Measurements from ENCODE around the gene B4GALNT4. TPM values are rescaled to one million over a fixed set of nuclear protein-coding genes. Genes with fewer than 3 reads are reported as not detected.
"Not testable (repeated sequence)": the region's sequence is repeated elsewhere in the genome, so short reads cannot be mapped to it uniquely, and the experiment has no call there.

Gene B4GALNT4
- polyA plus RNA-seq, 2 of the 4 experiments (the other 2 are of a cell fraction) = 5.3 to 27.5 TPM

DNA sequence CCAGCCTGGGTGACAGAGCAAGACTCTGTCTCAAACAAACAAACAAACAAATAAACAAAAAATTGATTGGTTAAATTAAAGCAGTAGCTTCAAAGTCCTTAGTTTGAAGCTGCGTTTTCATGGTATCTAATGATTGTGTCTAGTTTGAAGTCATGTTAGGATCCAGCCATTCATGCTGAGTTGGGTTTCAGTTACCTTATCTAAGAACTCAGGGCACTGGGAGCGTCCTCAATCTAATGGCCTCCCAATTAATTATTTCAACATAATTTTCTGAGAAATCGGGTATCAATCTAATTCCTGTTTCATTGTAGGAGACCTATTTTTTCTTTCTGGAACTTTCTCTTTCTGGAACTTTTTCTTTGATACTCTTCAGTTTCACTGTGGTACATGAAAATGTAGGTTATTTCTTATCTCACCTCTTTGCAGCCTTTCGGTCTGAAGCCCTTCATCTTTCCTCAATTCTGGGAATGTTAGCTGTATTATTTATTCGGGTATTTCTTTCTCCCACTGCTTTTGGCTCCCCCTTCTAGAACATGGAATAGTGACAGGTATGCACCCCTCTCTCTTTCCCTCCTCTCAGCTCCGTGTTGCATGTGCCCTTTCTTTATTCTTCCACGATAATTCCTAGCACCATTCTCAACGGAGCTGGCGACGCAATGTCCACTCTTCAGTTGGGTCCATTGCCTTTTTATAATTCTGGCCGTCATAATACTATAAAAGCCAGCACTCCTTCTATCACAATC lies 24.3 kb upstream of the B4GALNT4 start:
- CTCF ChIA-PET = interaction anchor here (0.7 to 1.6 kb wide), 9 partner anchors 8 to 452 kb away, joined by 3 to 6 read pairs (median 3); no protein-coding TSS in a partner anchor
- ATAC-seq (no peak), DNase-seq (ENCODE audit: low read depth in 1 of 2, low spot score in 1 of 2) (no peak), FAIRE-seq (no peak)
- H3K4me2 ChIP-seq = no peak overlapping the region
- WGBS (ENCODE audit: missing lambda C conversion rate) = 82% methylated on average over 11 of the region's 11 CpGs
- no peaks in the 10 kb centered on the region for H3K9me3 ChIP-seq
- no peak for TF ChIP-seq KDM1A (IDR thresholded peaks at IDR 0.05; ENCODE audit: low read depth)
- no peak for TF ChIP-seq NPAS2 (CRISPR knock-in tag; IDR thresholded peaks at IDR 0.05; ENCODE audit: borderline replicate concordance)
- no peak for TF ChIP-seq PHF8 (IDR thresholded peaks at IDR 0.05; ENCODE audit: borderline replicate concordance, low read depth)
- no peak for TF ChIP-seq POLR2A (IDR thresholded peaks at IDR 0.05; ENCODE audit: low read length)
- no peaks in the 10 kb centered on the region for H3K4me1 ChIP-seq
- no peak overlapping the region for H3K27ac ChIP-seq
- POLR2A ChIA-PET = interaction anchor here (0.8 to 1.4 kb wide), 2 partner anchors 11 kb away, joined by 4 to 6 read pairs; no protein-coding TSS in a partner anchor
- H3K4me3 ChIP-seq = no peak overlapping the region

DNA sequence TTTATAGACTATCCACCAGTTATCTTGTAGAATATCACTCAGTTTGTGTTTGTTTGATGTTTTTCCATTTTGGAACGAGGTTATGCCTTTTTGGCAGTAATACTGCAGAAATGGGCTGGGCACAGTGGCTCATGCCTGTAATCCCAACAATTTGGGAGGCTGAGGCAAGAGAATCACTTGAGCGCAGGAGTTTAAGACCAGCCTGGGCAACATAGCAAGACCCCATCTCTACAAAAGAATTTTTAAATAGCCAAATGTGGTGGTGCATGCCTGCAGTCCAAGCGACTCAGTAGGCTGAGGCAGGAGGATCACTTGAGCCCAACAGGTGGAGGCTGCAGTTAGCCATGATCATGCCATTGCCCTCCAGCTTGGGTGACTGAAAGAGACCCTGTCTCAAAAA lies 22.8 kb upstream of the B4GALNT4 start:
- ATAC-seq (no peak), DNase-seq (ENCODE audit: low read depth in 1 of 2, low spot score in 1 of 2) (no peak), FAIRE-seq (no peak)
- Histone ChIP-seq H3K4me1 (no peaks in the 10 kb centered on the region), H3K27ac (no peak overlapping the region), H3K9me3 (no peaks in the 10 kb centered on the region), H3K4me2 (no peak overlapping the region), H3K4me3 (no peak overlapping the region)
- TF ChIP-seq, protein P1, sequence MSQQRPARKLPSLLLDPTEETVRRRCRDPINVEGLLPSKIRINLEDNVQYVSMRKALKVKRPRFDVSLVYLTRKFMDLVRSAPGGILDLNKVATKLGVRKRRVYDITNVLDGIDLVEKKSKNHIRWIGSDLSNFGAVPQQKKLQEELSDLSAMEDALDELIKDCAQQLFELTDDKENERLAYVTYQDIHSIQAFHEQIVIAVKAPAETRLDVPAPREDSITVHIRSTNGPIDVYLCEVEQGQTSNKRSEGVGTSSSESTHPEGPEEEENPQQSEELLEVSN (IDR thresholded peaks at IDR 0.05; ENCODE audit: borderline replicate concordance, low read depth) = no peak
- no peak for TF ChIP-seq HOXB13 (CRISPR knock-in tag; IDR thresholded peaks at IDR 0.05; ENCODE audit: low read depth)
- TF ChIP-seq EHF (CRISPR knock-in tag; IDR thresholded peaks at IDR 0.05) = no peak
- TF ChIP-seq TP53 (CRISPR knock-in tag; IDR thresholded peaks at IDR 0.05) = no peak
- TF ChIP-seq FOSB (CRISPR knock-in tag; IDR thresholded peaks at IDR 0.05) = no peak
- no peak for TF ChIP-seq CHD2 (IDR thresholded peaks at IDR 0.05; ENCODE audit: low read length, partially characterized antibody)
- TF ChIP-seq, protein P2, sequence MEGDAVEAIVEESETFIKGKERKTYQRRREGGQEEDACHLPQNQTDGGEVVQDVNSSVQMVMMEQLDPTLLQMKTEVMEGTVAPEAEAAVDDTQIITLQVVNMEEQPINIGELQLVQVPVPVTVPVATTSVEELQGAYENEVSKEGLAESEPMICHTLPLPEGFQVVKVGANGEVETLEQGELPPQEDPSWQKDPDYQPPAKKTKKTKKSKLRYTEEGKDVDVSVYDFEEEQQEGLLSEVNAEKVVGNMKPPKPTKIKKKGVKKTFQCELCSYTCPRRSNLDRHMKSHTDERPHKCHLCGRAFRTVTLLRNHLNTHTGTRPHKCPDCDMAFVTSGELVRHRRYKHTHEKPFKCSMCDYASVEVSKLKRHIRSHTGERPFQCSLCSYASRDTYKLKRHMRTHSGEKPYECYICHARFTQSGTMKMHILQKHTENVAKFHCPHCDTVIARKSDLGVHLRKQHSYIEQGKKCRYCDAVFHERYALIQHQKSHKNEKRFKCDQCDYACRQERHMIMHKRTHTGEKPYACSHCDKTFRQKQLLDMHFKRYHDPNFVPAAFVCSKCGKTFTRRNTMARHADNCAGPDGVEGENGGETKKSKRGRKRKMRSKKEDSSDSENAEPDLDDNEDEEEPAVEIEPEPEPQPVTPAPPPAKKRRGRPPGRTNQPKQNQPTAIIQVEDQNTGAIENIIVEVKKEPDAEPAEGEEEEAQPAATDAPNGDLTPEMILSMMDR (IDR thresholded peaks at IDR 0.05) = no peak
- no peak for TF ChIP-seq RAD21 (conservative IDR thresholded peaks at IDR 0.05 in 1 of 2, IDR thresholded peaks at IDR 0.05 in 1 of 2)
- TF ChIP-seq CHD4 (IDR thresholded peaks at IDR 0.05; ENCODE audit: borderline replicate concordance) = no peak
- TF ChIP-seq POLR2AphosphoS2 (conservative IDR thresholded peaks at IDR 0.05; ENCODE audit: low read length) = no peak
- TF ChIP-seq, protein P3, sequence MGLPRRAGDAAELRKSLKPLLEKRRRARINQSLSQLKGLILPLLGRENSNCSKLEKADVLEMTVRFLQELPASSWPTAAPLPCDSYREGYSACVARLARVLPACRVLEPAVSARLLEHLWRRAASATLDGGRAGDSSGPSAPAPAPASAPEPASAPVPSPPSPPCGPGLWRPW (IDR thresholded peaks at IDR 0.05) = no peak
- no peak for TF ChIP-seq GATA3 (IDR thresholded peaks at IDR 0.05; ENCODE audit: borderline replicate concordance)
- TF ChIP-seq CBX2 (IDR thresholded peaks at IDR 0.05; ENCODE audit: borderline replicate concordance, low read depth) = no peak
- TF ChIP-seq CEBPB (IDR thresholded peaks at IDR 0.05) = no peak
- TF ChIP-seq RARB (CRISPR knock-in tag; IDR thresholded peaks at IDR 0.05) = no peak
- TF ChIP-seq RNF2 (IDR thresholded peaks at IDR 0.05; ENCODE audit: borderline replicate concordance, low read depth) = no peak
- TF ChIP-seq, protein P4, sequence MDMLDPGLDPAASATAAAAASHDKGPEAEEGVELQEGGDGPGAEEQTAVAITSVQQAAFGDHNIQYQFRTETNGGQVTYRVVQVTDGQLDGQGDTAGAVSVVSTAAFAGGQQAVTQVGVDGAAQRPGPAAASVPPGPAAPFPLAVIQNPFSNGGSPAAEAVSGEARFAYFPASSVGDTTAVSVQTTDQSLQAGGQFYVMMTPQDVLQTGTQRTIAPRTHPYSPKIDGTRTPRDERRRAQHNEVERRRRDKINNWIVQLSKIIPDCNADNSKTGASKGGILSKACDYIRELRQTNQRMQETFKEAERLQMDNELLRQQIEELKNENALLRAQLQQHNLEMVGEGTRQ (IDR thresholded peaks at IDR 0.05) = no peak
- no peak for TF ChIP-seq NPAS2 (CRISPR knock-in tag; IDR thresholded peaks at IDR 0.05; ENCODE audit: borderline replicate concordance)
- no peak for TF ChIP-seq ESRRA (IDR thresholded peaks at IDR 0.05; ENCODE audit: borderline replicate concordance, low read length)
- CTCF ChIA-PET = interaction anchor here (1.2 to 1.6 kb wide), 2 partner anchors 10 to 172 kb away, joined by 3 to 4 read pairs; no protein-coding TSS in a partner anchor
- POLR2A ChIA-PET = interaction anchor here (1.4 kb wide), 1 partner anchor 9 kb away, joined by 6 read pairs; no protein-coding TSS in a partner anchor
- 73% methylated on average over 3 of the region's 3 CpGs for WGBS (ENCODE audit: missing lambda C conversion rate)

DNA sequence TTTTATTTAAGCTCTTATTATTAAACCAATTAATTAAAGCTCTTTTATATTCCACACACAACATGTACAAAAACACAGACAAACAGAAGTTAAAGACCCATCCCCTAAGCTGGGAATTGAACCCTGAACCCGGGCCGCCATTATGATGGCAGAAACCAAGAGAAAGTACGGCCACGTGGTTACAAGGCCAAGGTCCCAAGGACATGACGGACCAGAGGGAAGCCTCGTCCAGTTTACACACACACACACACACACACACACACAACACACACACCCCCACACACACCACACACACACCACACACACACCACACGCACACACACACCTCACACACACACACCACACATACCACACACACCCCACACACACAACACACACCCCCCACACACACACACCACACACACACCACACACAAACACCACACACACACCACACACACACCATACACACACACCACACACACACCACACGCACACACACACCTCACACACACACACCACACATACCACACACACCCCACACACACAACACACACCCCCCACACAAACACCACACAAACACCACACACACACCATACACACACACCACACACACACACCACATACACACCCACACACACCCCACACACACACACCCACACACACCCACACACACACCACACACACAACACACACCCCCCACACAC lies 19.9 kb upstream of the B4GALNT4 start:
- H3K27ac ChIP-seq; ATAC-seq; POLR2A ChIA-PET; H3K9me3 ChIP-seq; H3K4me1 ChIP-seq; DNase-seq (ENCODE audit: low read depth in 1 of 2, low spot score in 1 of 2); H3K4me3 ChIP-seq; H3K4me2 ChIP-seq; FAIRE-seq: not testable (repeated sequence)
- 77% methylated on average over 7 of the region's 8 CpGs for WGBS (ENCODE audit: missing lambda C conversion rate)
- CTCF ChIA-PET = interaction anchor here (0.8 to 1.7 kb wide), 3 partner anchors 16 to 79 kb away, joined by 3 to 6 read pairs (median 3); no protein-coding TSS in a partner anchor

DNA sequence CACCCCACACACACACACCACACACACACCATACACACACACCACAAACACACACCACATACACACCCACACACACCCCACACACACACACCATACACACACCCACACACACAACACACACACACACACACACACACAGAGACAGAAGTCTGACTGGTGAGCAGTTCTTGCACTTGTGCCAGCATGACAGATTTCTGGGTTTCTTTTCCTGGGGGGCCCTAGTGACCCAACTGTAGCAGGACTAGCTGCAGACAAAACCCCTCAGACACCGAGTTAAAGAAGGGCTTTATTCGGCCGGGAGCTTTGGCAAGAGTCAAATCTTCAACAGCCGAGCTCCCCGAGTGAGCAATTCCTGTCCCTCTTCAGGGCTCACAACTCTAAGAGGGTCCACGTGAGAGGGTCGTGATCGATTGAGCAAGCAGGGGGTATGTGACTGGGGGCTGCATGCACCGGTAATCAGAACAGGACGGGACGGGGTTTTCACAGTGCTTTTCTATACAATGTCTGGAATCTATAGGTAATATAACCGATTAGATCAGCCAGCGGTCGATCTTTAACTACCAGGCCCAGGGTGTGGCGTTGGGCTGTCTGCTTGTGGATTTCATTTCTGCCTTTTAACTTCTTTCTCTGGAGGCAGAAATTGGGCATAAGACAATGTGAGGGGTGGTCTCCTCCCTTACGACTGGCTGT lies 19.1 kb upstream of the B4GALNT4 start:
- Histone ChIP-seq H3K27ac (peak overlapping the region in 1 of 2 experiments; percentile 10; a peak in 1 of 6 replicates), H3K4me1 (peaks cover 15% of the 10 kb centered on the region)
- H3K4me2 ChIP-seq; CTCF ChIA-PET; POLR2A ChIA-PET; H3K9me3 ChIP-seq; ATAC-seq; FAIRE-seq; DNase-seq (ENCODE audit: low read depth in 1 of 2, low spot score in 1 of 2); H3K4me3 ChIP-seq: not testable (repeated sequence)
- 87% methylated on average over 15 of the region's 16 CpGs for WGBS (ENCODE audit: missing lambda C conversion rate)
